Dermis microvascular lymphatic vessel endothelial cell (primary cell): ENCODE results near the gene MBNL1. TPM values are rescaled to one million over a fixed set of nuclear protein-coding genes. Genes with fewer than 3 reads are reported as not detected.

Source experiments
- DNase-seq, 2 donors: peaks; one replicate each; pipeline versions ENCODE4 v3.0.0 to v3.0.0-alpha.2; 2010; ENCODE audit warnings: low read depth in 2 of 2
- total RNA-seq: library from RNA; depleted of rRNA; stranded (reverse); fragments of >200 nt; gene quantifications from 2 replicates; pipeline ENCODE4 v1.2.1, GENCODE V29; 2014

Gene MBNL1
- total RNA-seq, result 316 and 351 TPM in 2 replicates

- peak; percentile 76 to 94 for DNase-seq
Observed at GRCh38 chr3:152268555-152269055, at the start of gene MBNL1. TSS of gene MBNL1 (plus strand) at chr3:152268929. CDS start at chr3:152300194, 31,265 bp downstream.

- no peak for DNase-seq
Observed at GRCh38 chr3:152219216-152219615, 49.5 kb upstream of the MBNL1 start.

- no peak for DNase-seq
Observed at GRCh38 chr3:152219769-152220255, 48.9 kb upstream of the MBNL1 start.

GRCh38 chr3:152222327-152222726 lies 46.4 kb upstream of the MBNL1 start:
- no peak for DNase-seq

- DNase-seq, result no peak
Observed at GRCh38 chr3:152225201-152225600, 43.5 kb upstream of the MBNL1 start.

GRCh38 chr3:152226176-152226575 lies 42.6 kb upstream of the MBNL1 start:
- no peak for DNase-seq

GRCh38 chr3:152227027-152227426 lies 41.7 kb upstream of the MBNL1 start:
- no peak for DNase-seq

GRCh38 chr3:152229692-152230091 lies 39.0 kb upstream of the MBNL1 start:
- no peak for DNase-seq

- DNase-seq, result no peak
Observed at GRCh38 chr3:152230370-152230769, 38.4 kb upstream of the MBNL1 start.

GRCh38 chr3:152232001-152232400 lies 36.7 kb upstream of the MBNL1 start:
- no peak for DNase-seq

- DNase-seq, result no peak
Observed at GRCh38 chr3:152232679-152233078, 36.0 kb upstream of the MBNL1 start.

GRCh38 chr3:152234657-152235375 lies 33.9 kb upstream of the MBNL1 start:
- DNase-seq, result no peak

- DNase-seq, result peak in 1 of 2 donors; percentile 22
Observed at GRCh38 chr3:152235709-152236298, 32.9 kb upstream of the MBNL1 start.

GRCh38 chr3:152236716-152237115 lies 32.0 kb upstream of the MBNL1 start:
- DNase-seq, result peak in 1 of 2 donors; percentile 29

GRCh38 chr3:152241142-152242017 lies 27.3 kb upstream of the MBNL1 start:
- peak in 1 of 2 donors; percentile 44 for DNase-seq

- no peak for DNase-seq
Observed at GRCh38 chr3:152243301-152243711, 25.4 kb upstream of the MBNL1 start.

GRCh38 chr3:152243721-152244516 lies 24.8 kb upstream of the MBNL1 start:
- no peak for DNase-seq

- DNase-seq, result no peak
Observed at GRCh38 chr3:152244517-152244888, 24.2 kb upstream of the MBNL1 start.

- DNase-seq, result no peak
Observed at GRCh38 chr3:152245498-152246170, 23.1 kb upstream of the MBNL1 start.

- DNase-seq, result no peak
Observed at GRCh38 chr3:152251916-152252315, 16.8 kb upstream of the MBNL1 start.
